Measurements from ENCODE around the gene OR4D1. TPM values are rescaled to one million over a fixed set of nuclear protein-coding genes. Genes with fewer than 3 reads are reported as not detected.
A peak's percentile ranks its signal among the peaks of the same experiment; 100 is the strongest.

The OR4D1 gene
- total RNA-seq, 1 experiment from 2014 or later: not detected

DNA sequence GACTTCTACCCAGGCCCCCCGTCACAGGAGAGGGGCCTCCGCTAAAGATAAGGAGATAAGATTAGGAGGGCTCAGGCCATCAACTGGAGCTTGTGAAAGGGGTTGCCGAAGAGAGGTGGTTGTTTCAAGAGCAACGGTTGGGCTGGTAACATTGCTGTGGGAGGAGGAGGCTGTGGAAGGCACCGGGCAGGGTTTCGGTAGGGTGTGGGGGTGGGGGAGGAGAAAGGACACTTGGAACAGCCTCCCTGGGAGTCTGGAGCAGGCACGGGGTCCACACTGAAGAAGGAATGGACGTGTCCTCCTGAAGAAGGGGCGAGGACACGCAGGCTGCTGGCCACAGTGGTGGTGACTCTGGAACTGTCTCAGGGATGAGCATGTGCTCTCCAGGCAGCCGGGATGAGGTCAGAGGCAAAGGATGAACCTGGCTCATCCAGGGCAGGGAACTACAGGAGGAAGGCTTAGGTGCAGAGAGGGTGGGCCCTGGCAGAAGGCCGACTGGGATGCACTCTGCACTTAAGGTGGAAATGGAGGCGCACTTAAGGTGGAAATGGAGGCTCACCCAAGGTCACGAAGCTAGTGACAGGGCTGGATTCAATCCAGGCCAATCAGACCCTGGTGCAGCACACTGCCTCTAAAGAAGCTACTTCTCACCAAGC, 43.2 kb downstream of the OR4D1 start:
- DNase-seq (ENCODE audit: extremely low read depth, low read depth): no peak

GRCh38 chr17:58192612-58193011, 44.4 kb downstream of the OR4D1 start, which contains the start of gene EPX:
Gene EPX, plus strand, starts transcription at chr17:58192726. Its CDS starts 121 bp downstream, at chr17:58192847.
- DNase-seq (ENCODE audit: extremely low read depth, low read depth): no peak

DNA sequence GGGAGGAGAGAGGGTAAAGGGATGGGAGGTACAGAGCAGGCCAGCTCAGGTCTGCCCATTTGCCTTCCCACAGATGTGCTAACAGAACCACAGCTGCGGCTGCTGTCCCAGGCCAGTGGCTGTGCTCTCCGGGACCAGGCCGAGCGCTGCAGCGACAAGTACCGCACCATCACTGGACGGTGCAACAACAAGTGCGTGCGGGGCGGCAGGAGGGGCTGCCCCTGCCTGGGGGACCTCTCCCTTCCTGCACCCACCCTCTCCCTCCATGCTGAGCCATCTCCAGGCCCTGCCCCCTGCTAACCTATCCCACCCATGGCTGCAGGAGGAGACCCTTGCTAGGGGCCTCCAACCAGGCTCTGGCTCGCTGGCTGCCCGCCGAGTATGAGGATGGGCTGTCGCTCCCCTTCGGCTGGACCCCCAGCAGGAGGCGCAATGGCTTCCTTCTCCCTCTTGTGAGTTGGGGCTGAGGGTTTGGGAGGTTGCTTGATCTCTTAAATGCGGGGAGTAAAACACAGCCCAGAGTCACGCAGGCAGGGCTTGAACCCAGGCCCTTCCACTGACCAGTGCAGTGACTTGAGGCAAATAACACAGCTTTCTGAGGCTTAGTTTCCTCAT, 45.6 kb downstream of the OR4D1 start:
- DNase-seq (ENCODE audit: extremely low read depth, low read depth): no peak

DNA sequence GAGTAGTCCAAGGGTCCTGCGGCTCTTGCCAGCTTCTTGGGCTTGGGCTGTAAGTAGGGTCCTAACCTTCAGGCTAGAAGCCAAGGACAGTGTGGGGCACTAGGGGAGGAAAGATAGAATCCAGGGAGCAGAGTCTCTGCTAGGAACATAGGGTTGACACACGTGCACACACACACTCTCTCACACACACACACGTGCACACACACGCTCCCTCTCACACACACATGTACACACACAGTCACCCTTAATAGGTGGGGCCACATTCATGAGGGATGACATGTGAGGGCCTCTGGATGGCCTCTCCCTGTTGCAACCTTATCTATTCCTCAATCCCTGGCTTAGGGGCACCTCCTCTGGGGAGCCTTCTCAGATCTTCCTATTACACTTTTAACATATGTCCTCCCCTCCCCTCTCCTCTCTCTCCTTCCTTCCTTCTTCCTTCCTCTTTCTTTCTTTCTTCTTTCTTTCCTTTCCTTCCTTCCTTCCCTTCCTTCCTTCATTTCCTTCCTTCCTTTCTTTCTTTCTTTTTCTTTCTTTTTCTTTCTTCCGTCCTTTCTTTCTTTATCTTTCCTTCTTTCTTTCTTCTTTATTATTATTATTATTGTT, 47.4 kb downstream of the OR4D1 start:
- DNase-seq (ENCODE audit: extremely low read depth, low read depth): no peak

DNA sequence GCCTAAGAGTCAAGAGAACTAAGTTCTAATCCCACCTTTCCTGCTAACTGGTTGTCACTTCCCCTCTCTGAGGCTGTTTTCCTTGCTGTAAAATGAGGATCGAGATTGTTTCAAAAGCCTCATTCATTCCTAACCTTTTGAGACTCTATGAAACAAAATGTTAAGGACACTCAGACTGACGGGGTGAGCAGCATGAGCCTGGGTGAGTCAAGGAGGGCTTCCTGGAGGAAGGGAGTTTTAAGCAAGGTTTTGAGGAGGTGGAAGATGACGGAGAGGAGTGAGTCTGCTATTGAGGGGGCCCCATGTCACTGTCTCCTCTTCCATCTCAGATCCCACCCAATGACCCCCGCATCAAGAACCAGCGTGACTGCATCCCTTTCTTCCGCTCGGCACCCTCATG, 48.4 kb downstream of the OR4D1 start:
- DNase-seq (ENCODE audit: extremely low read depth, low read depth): no peak

DNA sequence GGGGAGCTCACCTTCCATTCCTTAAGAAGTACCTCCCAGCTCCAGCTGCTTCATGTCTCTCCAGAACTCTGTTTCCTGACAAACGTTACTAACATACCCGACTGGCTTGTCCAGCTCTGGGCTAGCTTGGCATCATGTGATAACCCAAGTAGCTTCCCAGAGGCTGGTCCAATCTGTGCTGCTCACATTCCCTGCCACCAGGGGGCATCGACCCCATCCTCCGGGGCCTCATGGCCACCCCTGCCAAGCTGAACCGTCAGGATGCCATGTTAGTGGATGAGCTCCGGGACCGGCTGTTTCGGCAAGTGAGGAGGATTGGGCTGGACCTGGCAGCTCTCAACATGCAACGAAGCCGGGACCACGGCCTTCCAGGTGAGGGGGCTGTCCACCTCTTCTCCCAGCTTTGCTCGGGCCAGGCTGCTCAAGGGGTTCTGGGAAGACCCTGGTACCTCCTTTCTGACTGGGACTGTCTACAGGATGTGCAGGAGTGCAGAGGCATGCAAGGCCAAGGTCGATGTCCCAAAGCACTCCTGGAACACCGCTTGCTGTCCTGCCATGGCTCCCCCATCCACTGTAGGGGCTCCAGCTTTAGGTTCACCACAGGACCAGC, 51.9 kb downstream of the OR4D1 start:
- DNase-seq (ENCODE audit: extremely low read depth, low read depth): peak; percentile 53

- no peak for DNase-seq (ENCODE audit: extremely low read depth, low read depth)
These were observed 54.7 kb downstream of the OR4D1 start for GRCh38 chr17:58202859-58203258.

DNA sequence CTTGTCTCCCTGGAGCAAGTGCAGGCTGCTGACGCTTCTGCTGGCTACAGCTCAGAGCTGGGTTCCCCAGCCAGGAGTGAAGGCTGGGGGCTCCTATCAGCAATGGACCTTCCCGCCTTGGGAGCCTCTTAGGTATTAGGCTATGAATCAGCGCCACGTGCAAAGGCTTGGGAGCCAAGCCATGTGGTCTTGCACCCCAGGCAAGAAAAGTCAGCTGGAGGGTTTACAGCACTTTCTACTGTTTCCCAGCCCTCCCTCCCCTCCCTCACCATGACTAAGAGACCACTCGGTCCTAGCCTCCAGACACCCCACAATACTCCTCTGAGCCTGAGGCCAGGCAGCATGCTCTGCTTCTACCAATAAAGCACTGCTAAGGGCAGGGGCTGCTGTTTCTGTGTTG, 56.6 kb downstream of the OR4D1 start:
- no peak for DNase-seq (ENCODE audit: extremely low read depth, low read depth)

GRCh38 chr17:58205936-58206335, 57.8 kb downstream of the OR4D1 start:
- DNase-seq (ENCODE audit: extremely low read depth, low read depth): no peak

GRCh38 chr17:58207451-58207850, 59.3 kb downstream of the OR4D1 start:
- DNase-seq (ENCODE audit: extremely low read depth, low read depth): no peak

GRCh38 chr17:58208344-58208743, 60.2 kb downstream of the OR4D1 start:
- no peak for DNase-seq (ENCODE audit: extremely low read depth, low read depth)

Other genes with a start within 250 kb of the OR4D1 start
- gene CUEDC1, start 193.0 kb upstream of the OR4D1 start, total RNA-seq (2014; rRNA removed; shearing (Covaris generic)): 12.2 and 13.7 TPM in 2 replicates
- gene VEZF1, start 160.1 kb upstream of the OR4D1 start, total RNA-seq (2014; rRNA removed; shearing (Covaris generic)): 45.5 and 51.4 TPM in 2 replicates
- gene SRSF1, start 141.1 kb upstream of the OR4D1 start, total RNA-seq (2014; rRNA removed; shearing (Covaris generic)): 275 and 297 TPM in 2 replicates
- 7.3 and 9.8 TPM in 2 replicates for gene DYNLL2, start 65.0 kb upstream of the OR4D1 start, total RNA-seq (2014; rRNA removed; shearing (Covaris generic))
- gene OR4D2, start 18.6 kb downstream of the OR4D1 start, total RNA-seq (2014; rRNA removed; shearing (Covaris generic)): not detected in 2 replicates
- gene EPX, start 44.3 kb downstream of the OR4D1 start, total RNA-seq (2014; rRNA removed; shearing (Covaris generic)): not detected in 2 replicates
- 20.2 and 22.1 TPM in 2 replicates for gene MKS1, start 70.9 kb downstream of the OR4D1 start, total RNA-seq (2014; rRNA removed; shearing (Covaris generic))
- gene LPO, start 90.2 kb downstream of the OR4D1 start, total RNA-seq (2014; rRNA removed; shearing (Covaris generic)): 0.07 TPM in 1 of 2 replicates, not detected in the other
- not detected in 2 replicates for gene MPO, start 132.6 kb downstream of the OR4D1 start, total RNA-seq (2014; rRNA removed; shearing (Covaris generic))
- not detected in 2 replicates for gene TSPOAP1, start 180.4 kb downstream of the OR4D1 start, total RNA-seq (2014; rRNA removed; shearing (Covaris generic))
- 61.6 and 70.3 TPM in 2 replicates for gene SUPT4H1, start 203.8 kb downstream of the OR4D1 start, total RNA-seq (2014; rRNA removed; shearing (Covaris generic))

All from NCI-H460 (cell line).